SK-N-SH treated with all-trans-retinoic acid at 6 μM for 48 hours (cell line): Measurements from ENCODE around the gene GPR18.

Experiments used
- ATAC-seq: fragments of 200-7000 bp; cut with Tn5 transposase; 3 replicates; pipeline ENCODE4 v1.9.1; 2020; ENCODE audit warnings: mild to moderate bottlenecking, moderate library complexity
- ARNTL ChIP-seq: fragments of 450-650 bp; formaldehyde crosslinking; IDR thresholded peaks from 2 replicates; pipeline ENCODE4 v1.5.0; 2020; ENCODE audit warnings: low read depth, mild to moderate bottlenecking, moderate library complexity, borderline replicate concordance
- BACH2 ChIP-seq: fragments of 250-450 bp; sonication (Bioruptor Pico); IDR thresholded peaks from 2 replicates; pipeline ENCODE4 v1.9.0; 2021; ENCODE audit warnings: mild to moderate bottlenecking, borderline replicate concordance
- CREB5 ChIP-seq: fragments of 250-450 bp; sonication (Bioruptor Pico); IDR thresholded peaks from 2 replicates; pipeline ENCODE4 v1.5.1; 2020; ENCODE audit warnings: low read depth, mild to moderate bottlenecking, moderate library complexity
- CSDC2 ChIP-seq: fragments of 250-450 bp; sonication (Bioruptor Pico); IDR thresholded peaks from 2 replicates; pipeline ENCODE4 v1.5.0; 2020; ENCODE audit warnings: mild to moderate bottlenecking, moderate library complexity
- ISL1 ChIP-seq: fragments of 250-450 bp; sonication (Bioruptor Pico); IDR thresholded peaks from 2 replicates; pipeline ENCODE4 v2.1.2; 2022; ENCODE audit warnings: mild to moderate bottlenecking, moderate library complexity
- PATZ1 ChIP-seq: fragments of 250-450 bp; sonication (Bioruptor Pico); IDR thresholded peaks from 2 replicates; pipeline ENCODE4 v1.8.0; 2020; ENCODE audit warnings: mild to moderate bottlenecking, moderate library complexity, borderline replicate concordance
- POU6F1 ChIP-seq: fragments of 250-450 bp; sonication (Bioruptor Pico); IDR thresholded peaks from 2 replicates; pipeline ENCODE4 v1.8.0; 2021; ENCODE audit warnings: low read depth, mild to moderate bottlenecking, moderate library complexity, borderline replicate concordance
- RARB ChIP-seq: fragments of 250-450 bp; sonication (Bioruptor Pico); IDR thresholded peaks from 2 replicates; pipeline ENCODE4 v1.8.0; 2021; ENCODE audit warnings: mild to moderate bottlenecking, moderate library complexity
- SNAI2 ChIP-seq: fragments of 250-450 bp; sonication (Bioruptor Pico); IDR thresholded peaks from 2 replicates; pipeline ENCODE4 v1.5.0; 2020; ENCODE audit warnings: mild to moderate bottlenecking, moderate library complexity
- TCF4 ChIP-seq: fragments of 250-450 bp; sonication (Bioruptor Pico); IDR thresholded peaks from 2 replicates; pipeline ENCODE4 v1.8.0; 2021; ENCODE audit warnings: mild to moderate bottlenecking, moderate library complexity, borderline replicate concordance
- TOX ChIP-seq: fragments of 250-450 bp; sonication (Bioruptor Pico); IDR thresholded peaks from 2 replicates; pipeline ENCODE4 v1.8.0; 2021; ENCODE audit warnings: mild to moderate bottlenecking, moderate library complexity, borderline replicate concordance
- TSHZ2 ChIP-seq: fragments of 250-450 bp; sonication (Bioruptor Pico); IDR thresholded peaks from 2 replicates; pipeline ENCODE4 v1.5.0; 2020; ENCODE audit warnings: mild to moderate bottlenecking, moderate library complexity
- ZC3H10 ChIP-seq: fragments of 250-450 bp; sonication (Bioruptor Pico); IDR thresholded peaks from 2 replicates; pipeline ENCODE4 v1.5.1; 2021; ENCODE audit warnings: mild to moderate bottlenecking, moderate library complexity
- ZFP30 ChIP-seq: fragments of 450-650 bp; formaldehyde crosslinking; IDR thresholded peaks from 2 replicates; pipeline ENCODE4 v1.5.0; 2022; ENCODE audit warnings: mild to moderate bottlenecking, moderate library complexity
- ZNF70 ChIP-seq: fragments of 450-650 bp; formaldehyde crosslinking; IDR thresholded peaks from 2 replicates; pipeline ENCODE4 v1.5.0; 2020; ENCODE audit warnings: mild to moderate bottlenecking, moderate library complexity

Gene GPR18

GRCh38 chr13:99304541-99304940 is 46.4 kb upstream of the GPR18 start (continued):
- no peak for TF ChIP-seq CREB5 (CRISPR knock-in tag)

- no peak for TF ChIP-seq PATZ1
- no peak for TF ChIP-seq BACH2 (CRISPR knock-in tag)
- TF ChIP-seq ISL1 (CRISPR knock-in tag): no peak
- no peak for TF ChIP-seq ZC3H10 (CRISPR knock-in tag)
- TF ChIP-seq TSHZ2 (CRISPR knock-in tag): no peak
- TF ChIP-seq RARB (CRISPR knock-in tag): no peak
- no peak for TF ChIP-seq TCF4
- no peak for TF ChIP-seq ZFP30 (CRISPR knock-in tag)
- ATAC-seq: no peak
Measured at GRCh38 chr13:99303863-99304521, 45.8 kb upstream of the GPR18 start.

- ATAC-seq: no peak
- TF ChIP-seq ZNF70: no peak
- TF ChIP-seq SNAI2 (CRISPR knock-in tag): no peak
Measured at GRCh38 chr13:99302637-99303505, 44.7 kb upstream of the GPR18 start.

- TF ChIP-seq ARNTL (CRISPR knock-in tag) (no peak), TOX (CRISPR knock-in tag) (no peak), ZNF70 (no peak), CSDC2 (no peak)
- ATAC-seq: no peak
Measured at GRCh38 chr13:99301913-99302636, 43.9 kb upstream of the GPR18 start.

- no peak for TF ChIP-seq TSHZ2 (CRISPR knock-in tag)
- TF ChIP-seq POU6F1 (CRISPR knock-in tag): no peak
- TF ChIP-seq CREB5 (CRISPR knock-in tag): no peak
- TF ChIP-seq RARB (CRISPR knock-in tag): no peak
- TF ChIP-seq BACH2 (CRISPR knock-in tag): no peak
- no peak for TF ChIP-seq TOX (CRISPR knock-in tag)
- no peak for ATAC-seq
Measured at GRCh38 chr13:99301056-99301838, 43.1 kb upstream of the GPR18 start.
